ENCODE data around the gene TRIP13.

TRIP13 gene

DNA sequence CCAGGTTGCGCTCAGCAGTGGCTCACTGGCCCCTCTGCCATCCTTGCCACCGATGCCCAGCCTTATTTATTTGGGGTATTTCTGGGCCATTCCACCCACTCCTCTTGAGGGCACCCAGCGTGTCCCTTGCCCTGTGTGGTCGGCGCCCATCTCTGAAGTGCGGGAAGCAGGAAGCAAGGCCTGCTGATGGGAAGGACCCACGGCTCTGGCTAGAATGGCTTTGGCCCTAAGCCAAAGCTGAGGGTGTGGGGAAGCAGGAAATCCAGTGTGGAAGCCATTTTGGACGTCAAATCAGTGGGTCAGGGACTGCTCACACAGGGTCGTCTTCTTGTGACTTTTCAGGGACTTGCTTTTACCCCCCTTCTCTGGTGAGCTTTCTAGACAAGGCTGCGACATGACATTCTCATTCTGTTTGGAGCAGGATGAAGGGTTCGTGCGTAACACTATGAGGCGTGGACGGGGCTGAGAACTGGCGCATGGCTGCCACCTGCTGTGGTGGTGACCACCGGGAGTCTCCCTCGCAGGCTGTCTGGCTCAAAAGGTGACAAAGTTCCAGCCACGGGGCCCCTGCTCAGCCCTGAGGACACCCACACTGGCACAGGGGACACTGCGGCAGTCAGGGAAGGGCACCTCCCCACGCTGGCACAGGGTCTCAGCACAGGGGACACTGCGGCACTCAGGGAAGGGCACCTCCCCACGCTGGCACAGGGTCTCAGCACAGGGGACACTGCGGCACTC lies 65.2 kb downstream of the TRIP13 start:
- peak; percentile 24 for DNase-seq

DNA sequence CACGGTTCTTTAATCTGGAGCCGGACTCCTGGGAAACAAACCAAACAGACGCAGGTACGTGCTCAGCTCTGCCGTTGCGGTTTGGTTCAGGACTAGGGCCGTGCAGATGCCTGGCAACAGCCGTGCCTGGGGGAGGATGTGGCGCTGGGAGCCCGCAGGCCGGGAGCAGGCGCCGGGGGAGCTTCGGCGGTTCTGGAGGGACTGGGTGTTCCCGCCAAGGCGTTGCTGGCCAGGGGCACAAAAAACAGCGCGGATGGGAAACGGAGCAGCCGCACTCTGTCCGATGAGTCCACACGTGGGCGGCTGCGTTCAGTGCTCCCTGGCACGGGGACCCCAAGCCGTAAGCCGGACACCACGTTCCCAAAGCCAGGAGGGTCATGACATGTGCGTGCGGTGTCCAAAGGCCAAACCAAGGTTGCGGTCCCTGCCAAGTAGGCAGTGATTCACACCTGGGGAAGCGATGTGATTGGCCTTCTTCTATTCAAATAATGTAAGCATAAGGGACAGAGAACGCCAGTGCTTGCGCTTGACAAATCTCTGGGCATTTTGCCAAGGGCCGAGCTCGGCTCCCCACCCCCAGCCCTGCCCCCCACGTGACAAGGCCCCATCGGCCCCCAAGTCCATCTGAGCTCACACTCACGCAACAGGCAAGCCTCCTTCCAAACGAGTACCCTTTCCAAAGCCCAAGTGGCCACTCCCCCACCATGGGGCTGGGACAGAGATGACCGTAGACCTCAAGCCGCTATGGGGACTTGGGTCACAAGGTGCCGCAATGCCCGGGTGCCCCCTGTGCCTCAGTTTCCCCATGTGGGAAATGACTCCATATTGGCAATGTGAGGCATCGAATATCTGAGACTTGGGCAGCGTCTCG lies 66.3 kb downstream of the TRIP13 start:
- peak; percentile 20 for DNase-seq

DNA sequence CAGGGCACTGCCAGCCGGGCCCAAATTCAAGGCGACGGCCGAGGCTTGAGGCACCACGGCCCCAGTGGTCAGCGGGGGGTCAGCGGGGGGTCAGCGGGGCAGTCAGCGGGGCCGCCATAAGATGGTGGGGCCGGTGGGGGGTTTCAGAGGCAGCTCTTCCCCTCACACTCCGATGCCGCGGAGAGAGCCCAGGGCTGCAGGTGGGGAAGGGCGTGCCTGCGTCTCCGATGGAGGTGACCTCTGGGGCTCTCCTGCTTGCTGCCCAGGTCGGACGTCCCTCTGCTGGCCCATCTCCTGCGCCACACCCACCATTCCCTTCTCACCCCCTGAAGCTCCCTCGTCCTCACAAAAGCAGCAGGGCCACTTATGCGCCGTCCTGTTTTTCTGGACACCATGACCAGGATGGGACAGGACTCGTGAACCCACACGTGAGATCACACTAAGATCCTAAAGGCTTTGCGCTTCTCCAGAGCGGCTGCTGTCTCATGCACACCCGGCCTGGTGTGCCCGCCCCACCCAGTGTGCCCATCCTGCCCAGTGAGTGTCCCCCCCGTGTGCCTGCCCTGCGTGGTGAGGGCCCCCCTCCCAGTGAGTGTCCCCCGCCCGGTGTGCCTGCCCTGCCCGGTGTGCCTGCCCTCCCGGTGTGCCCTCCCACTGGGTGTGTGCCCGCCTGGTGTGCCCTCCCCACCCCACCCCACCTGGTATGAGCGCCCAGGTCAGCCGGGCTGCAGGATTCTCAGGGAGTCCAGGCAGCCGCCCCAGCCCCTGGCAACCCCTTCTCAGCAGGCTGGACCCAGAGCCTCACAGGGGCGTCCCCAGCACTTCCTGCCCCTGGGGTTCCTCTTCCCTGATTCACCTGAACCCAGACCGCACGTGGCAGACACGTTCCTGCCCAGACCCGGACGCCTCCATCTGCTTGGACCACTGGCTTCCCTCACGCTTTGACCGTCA lies 67.2 kb downstream of the TRIP13 start:
- DNase-seq: no peak

GRCh38 chr5:960551-960950 lies 67.9 kb downstream of the TRIP13 start:
- no peak for DNase-seq

- DNase-seq: no peak
Observed at GRCh38 chr5:961002-961710, 68.5 kb downstream of the TRIP13 start.

DNA sequence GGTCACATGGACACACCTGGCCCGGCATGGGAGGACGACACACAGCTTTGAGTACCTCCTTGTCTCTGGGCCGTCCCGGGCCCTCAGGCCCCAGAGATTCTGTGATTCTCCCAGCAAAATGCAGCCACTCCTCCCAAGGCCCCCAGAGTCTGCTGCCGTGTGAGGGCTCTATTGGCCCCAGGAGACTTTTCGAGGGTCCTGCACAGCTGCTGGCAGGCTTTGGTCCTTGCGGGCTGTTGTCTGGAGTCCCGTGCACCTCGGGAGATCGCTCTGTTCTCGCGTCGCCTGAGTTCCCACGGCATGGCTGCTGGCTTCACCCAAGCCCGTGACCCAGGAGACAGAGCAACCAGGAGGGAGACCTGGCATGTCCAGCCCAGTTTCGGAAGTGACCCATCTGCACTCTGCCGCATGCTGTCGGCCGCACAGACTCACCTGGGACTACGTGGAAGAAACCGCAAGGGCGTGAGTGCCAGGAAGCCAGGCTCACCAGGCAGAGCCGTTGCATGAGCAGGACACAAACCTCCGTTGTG lies 69.1 kb downstream of the TRIP13 start:
- no peak for DNase-seq

- no peak for DNase-seq
Observed at GRCh38 chr5:962386-962785, 69.7 kb downstream of the TRIP13 start.

GRCh38 chr5:962801-963200 lies 70.1 kb downstream of the TRIP13 start:
- DNase-seq: no peak

- no peak for DNase-seq
Observed at GRCh38 chr5:963310-963672, 70.6 kb downstream of the TRIP13 start.

GRCh38 chr5:963673-964531 lies 71.2 kb downstream of the TRIP13 start:
- peak; percentile 99 for DNase-seq

DNA sequence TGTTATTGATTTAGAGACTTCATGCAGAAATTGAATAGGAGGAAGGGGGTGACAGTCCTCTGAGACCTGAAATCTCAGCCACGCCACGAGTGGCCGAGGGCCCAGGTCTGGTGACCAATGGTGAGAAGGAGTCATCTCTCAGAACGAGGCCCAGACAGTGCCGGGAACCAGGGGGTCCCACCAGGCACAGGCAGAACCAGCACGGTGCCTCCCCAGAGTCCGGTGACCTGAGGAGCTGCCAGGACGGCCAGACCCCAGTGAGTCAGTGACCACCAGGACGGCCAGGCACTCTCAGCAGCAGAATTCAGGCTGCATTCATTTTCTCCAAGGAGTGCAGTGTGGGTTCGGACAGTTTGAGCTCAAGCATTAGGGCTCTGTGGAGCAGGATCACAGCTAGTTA lies 72.1 kb downstream of the TRIP13 start:
- no peak for DNase-seq

DNA sequence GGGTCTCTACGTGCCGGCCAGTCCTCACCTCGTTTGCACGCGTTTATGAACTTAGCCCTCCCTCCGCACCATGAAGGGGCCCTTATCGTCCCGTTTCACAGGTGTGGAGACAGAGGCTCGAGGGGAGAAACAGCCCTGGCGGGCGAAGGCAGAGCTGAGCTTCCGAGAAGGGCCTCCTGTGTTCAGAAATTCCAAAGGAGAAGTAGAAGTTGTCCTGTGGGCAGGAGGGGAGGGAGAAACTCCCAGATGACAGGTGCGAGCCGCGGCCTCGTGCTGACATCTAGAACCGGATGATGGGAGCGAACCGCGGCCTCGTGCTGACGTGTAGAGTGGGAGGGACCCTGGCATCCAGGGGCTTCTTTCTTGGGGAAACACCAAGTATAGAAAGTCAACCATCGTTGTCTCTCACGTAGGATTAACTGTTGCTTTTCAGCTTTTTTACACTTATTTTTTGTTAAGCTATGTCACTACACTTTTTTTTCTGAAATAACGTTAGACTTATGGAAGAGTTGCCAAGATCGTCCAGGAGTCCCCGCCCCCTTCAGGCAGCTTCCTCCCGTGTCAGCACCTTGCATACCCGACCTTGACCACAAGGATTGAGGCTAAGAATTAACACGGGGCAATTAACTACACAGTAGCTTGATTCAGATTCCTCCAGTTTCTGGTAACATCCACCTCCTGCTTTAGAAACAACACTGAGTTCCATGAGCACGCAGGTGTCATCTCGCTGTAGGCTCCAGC lies 73.1 kb downstream of the TRIP13 start:
- no peak for DNase-seq

GRCh38 chr5:966345-966710 lies 73.6 kb downstream of the TRIP13 start:
- DNase-seq: no peak

GRCh38 chr5:966941-967340 lies 74.3 kb downstream of the TRIP13 start:
- DNase-seq: no peak
